Cerebellar cortex (tissue), 1 donor: ENCODE results near the gene PPP1R14C.

Source experiments
- DNase-seq: peaks from one replicate; pipeline ENCODE4 v3.0.0-alpha.2; 2015; ENCODE audit warnings: low spot score

PPP1R14C gene

GRCh38 chr6:150271501-150272263 is 128.8 kb downstream of the PPP1R14C start:
- no peak for DNase-seq

DNA sequence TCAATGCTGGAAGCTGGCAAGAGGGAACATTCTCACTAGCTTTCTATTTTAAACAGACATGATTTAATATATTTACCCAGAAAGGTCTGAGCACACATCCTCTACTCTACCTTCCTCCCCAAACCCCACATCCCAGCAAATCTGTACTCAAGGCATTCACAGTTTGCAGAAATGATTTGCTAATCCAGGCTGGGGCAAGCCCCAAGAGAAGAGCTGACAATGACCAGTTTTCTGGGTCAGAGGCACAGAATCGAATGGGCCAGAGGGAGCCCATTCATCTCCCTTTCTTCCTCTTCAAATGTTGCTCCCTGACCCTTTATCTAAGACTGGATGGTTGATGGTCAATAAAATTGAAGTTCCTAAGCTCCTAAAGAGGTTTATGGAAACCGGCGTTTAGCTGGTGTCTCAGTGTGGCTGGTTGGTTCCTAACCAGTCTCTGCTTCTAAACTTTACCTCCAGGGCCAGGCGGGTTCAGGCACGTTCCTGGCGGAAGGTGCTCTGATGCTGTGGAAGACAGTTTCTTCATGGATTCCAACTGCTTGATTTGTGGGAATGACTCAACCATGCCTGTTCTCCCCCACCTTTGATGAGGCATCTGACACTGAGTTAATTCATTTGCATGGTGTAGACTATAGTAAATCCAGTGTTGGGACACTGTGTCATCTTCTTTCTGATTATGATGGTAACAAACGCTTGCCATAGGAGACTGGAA is 129.6 kb downstream of the PPP1R14C start:
- no peak for DNase-seq

DNA sequence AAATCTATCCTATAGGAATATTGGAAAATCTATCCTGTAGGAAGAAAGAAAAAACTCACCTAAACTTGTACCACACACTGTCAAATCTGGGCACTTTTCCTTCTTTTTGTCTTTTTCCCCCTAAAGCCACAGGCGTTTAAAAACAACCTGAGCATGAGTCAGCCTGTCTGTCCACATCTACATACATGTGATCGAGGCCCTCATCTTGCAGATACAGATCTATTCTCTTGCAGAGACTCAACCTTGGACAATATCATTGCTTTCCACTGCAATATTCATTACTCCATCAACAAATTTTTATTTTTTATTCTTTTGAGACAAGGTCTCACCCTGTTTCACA is 130.1 kb downstream of the PPP1R14C start:
- no peak for DNase-seq

DNA sequence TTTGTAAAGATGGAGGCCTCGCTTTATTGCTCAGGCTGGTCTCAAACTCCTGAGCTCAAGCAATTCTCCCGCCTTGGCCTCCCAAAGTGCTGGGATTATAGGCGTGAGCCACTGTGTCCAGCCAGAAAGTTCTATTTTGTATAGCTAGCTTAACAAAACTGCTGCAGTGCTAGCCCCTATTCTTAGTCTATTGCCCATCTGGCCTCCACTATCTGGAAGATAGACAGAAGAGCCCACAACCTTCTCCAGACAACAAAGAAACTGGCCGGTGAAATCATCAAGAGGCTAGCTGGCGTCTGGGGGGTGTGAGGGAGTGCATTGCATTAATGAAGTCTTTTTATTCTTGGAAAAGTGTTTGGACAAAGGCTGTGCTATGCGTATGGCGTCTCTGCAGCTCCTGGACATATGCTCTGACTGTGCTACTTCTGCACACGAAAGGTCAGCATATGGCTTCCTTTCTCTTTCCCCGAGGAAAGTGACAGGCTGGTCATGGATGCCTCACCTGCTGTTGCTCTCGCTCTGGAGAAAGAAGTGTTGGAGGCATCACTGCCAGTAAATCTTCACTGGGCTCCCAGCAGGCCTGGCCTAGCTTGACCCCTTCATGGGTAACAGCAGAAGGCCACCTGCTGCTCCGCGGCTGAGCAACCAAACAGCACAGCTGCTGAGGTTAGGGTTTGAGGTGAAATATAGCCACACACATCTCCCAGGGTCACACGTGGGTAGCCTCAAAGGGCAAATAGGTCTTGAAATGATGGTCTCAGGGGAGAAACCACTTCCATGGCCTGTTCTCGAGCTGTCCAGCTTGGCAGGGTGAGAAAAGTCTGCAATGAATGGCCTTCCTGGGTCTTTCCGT is 130.8 kb downstream of the PPP1R14C start:
- DNase-seq: peak; percentile 82

DNA sequence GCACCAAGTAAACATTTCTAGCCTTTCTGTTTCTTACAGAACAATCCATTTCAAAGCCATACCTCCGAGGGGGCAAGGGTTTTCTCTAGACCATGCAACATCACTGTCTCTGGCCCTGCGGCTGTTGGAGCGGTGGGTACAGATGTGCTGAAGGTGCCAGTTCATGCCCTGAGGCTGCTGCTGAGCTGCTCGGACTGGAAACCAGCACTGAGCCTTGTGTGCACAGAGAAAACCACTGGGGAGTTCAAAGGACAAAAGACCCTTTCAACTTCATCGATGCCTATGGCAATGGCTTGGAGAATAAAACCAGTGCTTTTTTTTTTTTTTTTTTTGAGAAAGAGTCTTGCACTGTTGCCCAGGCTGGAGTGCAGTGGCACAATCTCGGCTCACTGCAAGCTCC is 132.6 kb downstream of the PPP1R14C start:
- no peak for DNase-seq

GRCh38 chr6:150276168-150276936 is 133.5 kb downstream of the PPP1R14C start:
- DNase-seq: no peak

- no peak for DNase-seq
Observed at GRCh38 chr6:150276937-150277742, 134.3 kb downstream of the PPP1R14C start.

- DNase-seq: no peak
Observed at GRCh38 chr6:150279533-150279932, 136.7 kb downstream of the PPP1R14C start.

GRCh38 chr6:150280703-150281102 is 137.9 kb downstream of the PPP1R14C start:
- no peak for DNase-seq

DNA sequence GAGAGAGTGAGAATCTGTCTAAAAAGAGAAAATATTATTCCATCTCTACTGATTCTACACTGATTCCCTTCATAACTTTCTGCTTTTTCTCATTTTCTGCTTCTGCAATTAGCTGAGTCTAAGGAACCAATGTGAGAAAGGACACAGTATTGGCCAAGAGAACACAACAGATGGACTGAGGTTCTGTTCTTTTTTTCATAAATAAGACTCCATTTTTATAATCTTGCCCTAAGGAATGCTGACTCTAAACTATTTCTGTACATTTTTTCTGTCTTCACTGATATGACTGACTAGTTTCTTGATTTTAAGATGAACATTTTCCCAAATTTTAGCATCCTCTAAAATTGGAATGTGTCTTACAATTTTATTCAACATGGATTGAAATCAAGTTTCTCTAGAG is 138.9 kb downstream of the PPP1R14C start:
- DNase-seq: peak; percentile 64

DNA sequence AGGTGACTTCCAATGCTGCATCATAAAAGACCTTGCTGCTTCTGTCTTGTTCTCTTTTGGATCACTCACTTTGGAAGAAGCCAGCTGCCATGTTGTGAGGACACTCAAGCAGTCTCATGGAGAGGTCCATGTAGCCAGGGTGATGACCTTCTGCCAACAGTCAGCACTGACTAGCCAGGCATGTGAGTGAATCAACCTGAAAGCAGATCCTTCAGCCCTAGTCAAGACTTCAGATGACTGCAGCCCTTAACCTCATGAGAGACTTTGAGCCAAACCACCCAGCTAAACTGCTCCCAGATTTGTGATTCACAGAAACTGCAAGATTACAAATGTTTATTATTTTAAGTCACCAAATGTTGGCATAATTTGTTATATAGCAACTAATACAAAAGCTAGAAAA is 140.0 kb downstream of the PPP1R14C start:
- no peak for DNase-seq

- DNase-seq: no peak
Observed at GRCh38 chr6:150286460-150286859, 143.6 kb downstream of the PPP1R14C start.

- no peak for DNase-seq
Observed at GRCh38 chr6:150286912-150287311, 144.1 kb downstream of the PPP1R14C start.

DNA sequence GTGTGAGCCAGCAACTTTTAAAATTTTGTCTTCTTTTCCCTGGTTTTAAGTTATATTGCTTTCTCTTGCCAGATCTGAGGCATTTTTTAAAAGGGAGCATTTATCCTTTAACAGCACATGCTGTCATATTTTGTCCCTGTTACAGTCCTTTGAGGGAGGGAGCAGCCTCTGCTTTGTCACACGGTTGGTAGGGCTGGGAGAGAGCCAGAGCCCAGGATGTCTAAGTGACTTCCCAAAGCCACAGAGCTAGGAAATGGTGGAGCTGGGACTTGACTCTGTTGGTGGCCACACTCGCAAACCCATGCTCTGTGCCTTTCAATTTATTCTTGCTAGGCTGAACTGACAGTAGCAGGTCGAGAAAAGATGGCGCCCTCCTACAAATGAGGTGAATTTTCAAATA is 145.6 kb downstream of the PPP1R14C start:
- no peak for DNase-seq

DNA sequence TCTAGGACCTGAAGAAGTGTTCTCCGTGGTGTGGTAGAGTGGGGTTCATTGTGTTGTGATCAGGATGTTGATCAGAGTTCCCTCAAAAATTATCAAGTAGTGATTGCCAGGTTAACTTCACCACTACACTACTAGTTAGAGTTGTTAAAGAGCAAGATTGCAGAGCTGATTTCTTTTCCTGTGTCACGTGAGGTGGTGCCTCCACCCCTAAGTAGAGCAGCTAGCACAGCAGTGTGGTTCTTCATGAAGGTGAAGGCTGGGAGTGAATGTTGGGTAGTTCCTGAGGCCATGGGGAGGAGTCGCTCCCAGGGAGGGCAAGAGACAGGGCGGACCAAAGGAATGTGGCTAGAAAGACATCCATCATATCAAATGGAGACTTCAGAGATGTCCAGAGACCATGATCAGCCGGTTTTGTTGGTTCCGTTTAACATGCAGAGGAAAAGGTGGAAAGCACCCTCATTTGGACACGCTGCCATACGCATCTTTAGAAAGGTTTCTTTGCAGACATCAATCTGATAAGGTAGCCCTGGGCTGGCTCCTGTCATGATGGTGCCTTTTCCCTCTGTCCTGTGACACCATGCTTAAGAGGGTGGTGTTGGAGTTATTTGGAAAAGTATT is 146.7 kb downstream of the PPP1R14C start:
- no peak for DNase-seq

DNA sequence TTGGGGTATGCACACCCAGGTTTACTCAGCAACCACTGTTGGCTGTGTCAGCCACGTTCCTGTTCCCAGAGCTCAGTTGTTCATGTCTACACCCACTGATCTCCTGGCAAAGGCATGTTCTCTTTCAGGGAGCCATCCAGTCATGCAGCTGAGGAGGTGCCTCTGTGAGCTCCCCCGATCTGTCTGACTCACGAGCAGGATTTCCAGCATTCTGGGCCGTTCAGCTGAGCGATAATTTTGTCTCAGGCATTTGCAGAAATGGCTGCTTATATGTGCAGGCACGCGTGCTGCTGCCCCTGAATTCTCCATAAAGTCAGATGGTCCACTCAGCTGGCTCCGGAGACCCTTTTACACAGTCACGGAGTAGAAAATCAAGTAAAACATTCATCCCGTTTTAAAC is 147.6 kb downstream of the PPP1R14C start:
- DNase-seq: no peak

DNA sequence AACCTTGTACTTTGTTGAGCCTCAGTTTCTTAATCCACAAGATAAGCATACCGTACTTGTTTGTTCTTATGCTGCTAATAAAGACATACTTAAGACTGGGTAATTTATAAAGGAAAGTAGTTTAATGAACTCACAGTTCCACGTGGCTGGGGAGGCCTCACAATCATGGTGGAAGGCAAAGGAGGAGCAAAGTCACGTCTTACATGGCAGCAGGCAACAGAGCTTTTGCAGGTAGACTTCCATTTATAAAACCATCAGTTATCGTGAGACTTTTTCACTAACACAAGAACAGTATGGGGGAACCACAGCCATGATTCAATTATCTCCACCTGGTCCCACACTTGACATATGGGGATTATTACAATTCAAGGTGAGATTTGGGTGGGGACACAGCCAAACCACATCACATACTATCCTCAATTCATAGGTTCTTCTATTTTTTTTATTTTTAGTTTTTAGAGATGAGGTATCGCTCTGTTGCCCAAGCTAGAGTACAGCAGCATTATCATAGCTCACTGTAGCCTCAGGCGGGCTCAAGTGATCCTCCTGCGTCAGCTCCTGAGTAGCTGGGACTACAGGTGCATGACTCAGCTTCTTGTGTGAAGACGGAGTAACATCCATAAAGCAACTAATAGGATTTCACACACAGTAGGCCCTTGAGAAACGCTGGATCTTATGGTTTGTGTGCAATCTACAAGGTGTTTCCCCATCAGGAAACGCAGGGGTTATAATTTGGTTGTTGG is 149.3 kb downstream of the PPP1R14C start:
- no peak for DNase-seq

- DNase-seq: no peak
Observed at GRCh38 chr6:150293019-150293418, 150.2 kb downstream of the PPP1R14C start.

GRCh38 chr6:150293423-150294173 is 150.8 kb downstream of the PPP1R14C start:
- no peak for DNase-seq
